Effector memory CD8-positive, alpha-beta T cell (primary cell): ENCODE measurements around the gene EPC1.

ENCODE experiments used
- ATAC-seq: fragments of 150-1000 bp; cut with Tn5 transposase; replicated peaks from 2 replicates; pipeline ENCODE4 v1.10.0; 2021; ENCODE audit warnings: mild to moderate bottlenecking, moderate library complexity
- DNase-seq, 3 experiments: peaks; one replicate each; pipeline ENCODE4 v3.0.0; 2021
- H3K27ac Mint-ChIP-seq, 2 donors: one replicate each; pipeline ENCODE4 v1.8.0; 2022; ENCODE audit warnings: mild to moderate bottlenecking in 2 of 2, mixed read lengths in 2 of 2, moderate library complexity in 2 of 2
- H3K27me3 Mint-ChIP-seq, 2 donors: one replicate each; pipeline ENCODE4 v1.8.0; 2022; ENCODE audit warnings: mixed read lengths in 2 of 2
- H3K36me3 Mint-ChIP-seq: one replicate; pipeline ENCODE4 v1.8.0; 2022; ENCODE audit warnings: mild to moderate bottlenecking, moderate library complexity, mixed read lengths; ENCODE audit not compliant: insufficient read depth
- H3K4me1 Mint-ChIP-seq, 2 donors: one replicate each; pipeline ENCODE4 v1.8.0; 2022; ENCODE audit warnings: low read depth in 2 of 2, mixed read lengths in 2 of 2
- H3K4me3 Mint-ChIP-seq, 2 donors: one replicate each; pipeline ENCODE4 v1.8.0; 2022; ENCODE audit warnings: mild to moderate bottlenecking in 2 of 2, mixed read lengths in 2 of 2, moderate library complexity in 2 of 2
- H3K9me3 Mint-ChIP-seq, 2 donors: one replicate each; pipeline ENCODE4 v1.8.0; 2022; ENCODE audit warnings: mixed read lengths in 2 of 2

Gene EPC1

DNA sequence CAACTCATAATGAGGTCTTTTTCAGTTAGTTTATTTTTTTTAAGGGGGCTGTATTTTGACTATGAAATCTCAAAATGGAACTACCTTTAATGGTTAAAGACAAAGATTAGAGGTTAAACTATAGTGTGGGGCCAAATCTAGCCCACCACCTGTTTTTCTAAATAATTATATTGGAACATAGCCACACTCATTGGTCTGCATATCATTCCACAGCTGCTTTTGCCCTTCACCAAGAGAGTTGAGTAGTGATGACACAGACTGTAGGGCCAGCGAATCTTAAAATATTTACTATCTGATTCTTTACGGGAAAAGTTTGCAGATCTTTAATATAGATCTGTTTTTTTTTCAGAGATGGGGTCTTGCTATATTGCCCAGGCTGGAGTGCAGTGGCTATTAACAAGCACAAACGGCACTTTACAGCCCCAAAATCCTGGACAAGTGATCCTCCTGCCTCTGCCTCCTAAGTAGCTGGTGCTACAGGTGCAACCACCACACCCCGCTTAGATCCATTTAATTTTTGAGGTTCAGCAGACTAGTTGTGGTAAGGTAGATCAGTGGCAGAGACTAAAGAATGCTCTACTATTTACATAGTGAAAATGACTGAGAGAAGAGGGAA, 25.8 kb downstream of the EPC1 start:
- peak overlapping the region in 1 of 2 donors; percentile 43 for H3K4me3 Mint-ChIP-seq
- DNase-seq (no peak), ATAC-seq (no peak)
- no peaks in the 10 kb centered on the region for H3K27me3 Mint-ChIP-seq
- peaks cover 18% of the 10 kb centered on the region for H3K36me3 Mint-ChIP-seq
- H3K4me1 Mint-ChIP-seq: peaks cover 47 to 79% of the 10 kb centered on the region in 2 donors
- H3K27ac Mint-ChIP-seq: peak overlapping the region; percentile 44 to 72
- H3K9me3 Mint-ChIP-seq: no peaks in the 10 kb centered on the region

DNA sequence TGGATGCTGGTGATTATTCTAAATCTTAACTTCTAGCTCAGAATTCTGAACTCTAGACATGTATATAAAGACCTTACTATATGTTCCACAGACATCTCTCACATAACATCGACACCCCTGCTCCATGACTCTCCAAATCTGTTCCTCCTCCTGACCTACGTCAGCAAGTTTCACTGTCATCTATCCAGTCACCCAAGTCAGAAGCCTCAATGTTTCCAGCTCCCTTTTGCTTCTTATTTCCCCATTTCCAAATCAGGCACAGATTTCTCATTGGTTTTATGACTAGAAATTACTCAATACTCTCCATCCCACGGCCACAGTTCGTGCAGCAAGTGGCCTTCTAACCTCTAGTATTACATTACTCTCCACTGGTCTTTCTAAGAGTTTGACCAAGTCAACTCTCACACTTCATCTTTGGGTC, 28.5 kb downstream of the EPC1 start:
- Mint-ChIP-seq H3K27me3 (no peaks in the 10 kb centered on the region), H3K36me3 (peaks cover 23% of the 10 kb centered on the region), H3K4me1 (peaks cover 51 to 80% of the 10 kb centered on the region in 2 donors), H3K4me3 (peak overlapping the region; percentile 46 to 56), H3K9me3 (no peaks in the 10 kb centered on the region), H3K27ac (peak overlapping the region; percentile 49 to 72)
- ATAC-seq (peak; percentile 36), DNase-seq (no peak)

DNA sequence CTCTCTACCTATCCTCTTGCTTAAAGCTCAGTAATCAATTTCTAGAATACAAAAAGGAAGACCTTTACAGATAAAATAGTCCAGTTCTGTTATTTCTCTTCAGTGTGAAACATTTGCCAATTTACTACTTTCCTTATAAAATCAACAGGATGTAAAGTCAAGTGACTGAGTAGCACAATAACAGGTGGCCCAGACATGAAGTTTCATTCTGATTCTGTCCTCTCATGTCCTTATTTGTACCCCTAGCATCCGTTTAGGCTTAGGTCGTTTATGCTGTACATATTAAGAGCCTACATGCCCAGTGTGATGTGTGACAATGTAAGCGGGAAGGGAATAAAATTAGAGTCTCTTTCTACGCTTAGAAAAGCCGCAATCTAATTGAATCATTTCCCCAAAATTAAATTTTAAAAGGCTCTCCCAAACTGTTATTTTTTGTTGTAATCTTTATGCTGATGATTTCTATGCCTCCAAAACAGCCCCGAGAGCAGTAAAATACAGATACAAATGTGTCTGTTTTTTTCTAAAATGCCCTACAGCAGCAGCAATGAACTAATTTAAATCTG, 29.1 kb downstream of the EPC1 start:
- Mint-ChIP-seq H3K9me3 (no peaks in the 10 kb centered on the region), H3K27ac (peak overlapping the region; percentile 49 to 72), H3K4me3 (peak overlapping the region; percentile 46 to 56), H3K27me3 (no peaks in the 10 kb centered on the region), H3K36me3 (peaks cover 25% of the 10 kb centered on the region), H3K4me1 (peaks cover 57 to 80% of the 10 kb centered on the region in 2 donors)
- DNase-seq (no peak), ATAC-seq (peak; percentile 88)

DNA sequence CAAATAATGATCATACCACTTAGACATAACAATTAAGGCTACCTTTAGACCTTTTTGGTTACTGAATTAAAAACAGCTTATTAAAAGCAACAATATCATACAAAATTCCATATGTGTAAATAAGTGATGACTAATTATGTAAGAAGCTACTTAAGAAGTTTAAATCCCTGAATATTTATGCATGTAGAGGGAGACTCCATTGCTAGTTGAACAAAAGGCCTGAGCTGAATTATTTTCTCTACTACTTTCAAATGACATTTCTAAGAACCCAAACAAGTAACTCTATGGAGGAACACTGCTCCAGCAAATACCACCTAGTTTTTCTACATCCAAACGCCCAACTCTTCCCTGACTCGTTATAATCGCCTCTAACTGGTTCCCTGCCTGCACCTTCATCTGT, 31.5 kb downstream of the EPC1 start:
- DNase-seq (no peak), ATAC-seq (no peak)
- H3K27me3 Mint-ChIP-seq: no peaks in the 10 kb centered on the region
- no peaks in the 10 kb centered on the region for H3K9me3 Mint-ChIP-seq
- peaks cover 30% of the 10 kb centered on the region for H3K36me3 Mint-ChIP-seq
- H3K4me1 Mint-ChIP-seq: peaks cover 49 to 75% of the 10 kb centered on the region in 2 donors
- peak overlapping the region; percentile 0 to 72 for H3K27ac Mint-ChIP-seq
- peak overlapping the region in 1 of 2 donors; percentile 15 for H3K4me3 Mint-ChIP-seq

DNA sequence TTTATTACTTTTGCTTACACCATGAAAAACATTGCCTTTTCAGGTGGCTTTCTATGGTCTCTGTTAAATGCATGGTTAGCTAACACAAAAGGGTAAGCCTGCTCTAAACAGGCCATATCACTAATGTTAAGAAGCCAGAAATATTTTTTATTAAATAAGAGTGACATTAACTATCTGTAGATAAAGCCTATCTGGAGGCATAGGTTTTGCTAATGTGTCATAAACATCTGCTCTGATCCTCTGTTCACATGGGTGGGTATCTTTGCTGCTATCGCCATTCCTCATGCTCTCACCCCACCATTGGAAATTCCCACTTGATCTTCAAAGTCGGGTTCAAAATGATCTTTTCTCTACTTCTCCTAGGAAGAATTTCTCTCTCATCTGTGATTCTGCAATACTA, 32.4 kb downstream of the EPC1 start:
- H3K27ac Mint-ChIP-seq: peak overlapping the region; percentile 65 to 70
- no peaks in the 10 kb centered on the region for H3K9me3 Mint-ChIP-seq
- DNase-seq (no peak), ATAC-seq (no peak)
- peak overlapping the region; percentile 29 to 31 for H3K4me3 Mint-ChIP-seq
- no peaks in the 10 kb centered on the region for H3K27me3 Mint-ChIP-seq
- H3K36me3 Mint-ChIP-seq: peaks cover 23% of the 10 kb centered on the region
- H3K4me1 Mint-ChIP-seq: peaks cover 46 to 71% of the 10 kb centered on the region in 2 donors

DNA sequence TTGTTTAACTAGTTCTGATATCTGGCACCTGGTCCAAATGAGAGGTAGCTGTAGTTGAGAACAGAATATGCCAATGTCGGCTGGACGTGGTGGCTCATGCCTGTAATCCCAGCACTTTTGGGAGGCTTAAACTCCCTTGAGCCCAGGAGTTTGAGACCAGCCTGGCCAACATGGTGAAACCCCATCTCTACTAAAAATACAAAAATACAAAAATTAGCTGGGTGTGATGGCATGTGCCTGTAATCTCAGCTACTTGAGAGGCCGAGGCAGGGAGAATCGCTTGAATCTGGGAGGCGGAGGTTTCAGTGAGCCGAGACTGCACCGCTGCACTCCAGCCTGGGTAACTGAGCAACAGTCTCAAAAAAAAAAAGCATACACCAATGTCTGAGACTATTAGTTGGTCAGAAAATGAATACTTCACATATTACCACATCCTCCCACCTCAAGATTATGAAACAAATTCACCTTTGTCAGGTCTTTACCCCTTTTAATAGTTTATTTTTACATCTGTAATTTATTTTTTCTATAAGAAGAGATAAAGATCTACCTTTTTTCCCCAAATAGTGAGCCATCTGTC, 38.8 kb downstream of the EPC1 start:
- Mint-ChIP-seq H3K36me3 (peaks cover 51% of the 10 kb centered on the region), H3K27me3 (no peaks in the 10 kb centered on the region), H3K27ac (peak overlapping the region; percentile 60 to 89), H3K9me3 (no peaks in the 10 kb centered on the region), H3K4me3 (peak overlapping the region; percentile 48 to 57), H3K4me1 (peaks cover 38 to 62% of the 10 kb centered on the region in 2 donors)
- DNase-seq (no peak), ATAC-seq (peak; percentile 87)

DNA sequence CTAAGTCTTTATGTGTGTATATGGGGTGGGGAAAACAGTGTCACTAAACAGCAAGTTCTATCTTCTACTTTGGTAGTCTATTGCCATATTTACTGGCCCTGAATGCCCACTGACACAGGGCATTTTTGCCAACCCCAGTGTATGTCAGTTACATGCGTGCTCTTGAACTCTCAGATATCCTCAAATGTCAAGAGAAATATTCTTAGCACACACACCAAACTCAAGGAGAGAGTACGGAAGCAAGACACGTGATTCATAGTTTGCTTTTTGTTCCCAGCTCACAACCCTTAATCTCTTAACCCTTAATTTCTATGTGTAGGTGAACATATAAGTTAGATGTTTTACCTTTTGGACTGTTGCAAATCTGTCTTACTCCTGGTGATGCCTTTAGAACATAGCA, 39.3 kb downstream of the EPC1 start:
- H3K9me3 Mint-ChIP-seq: no peaks in the 10 kb centered on the region
- peaks cover 54% of the 10 kb centered on the region for H3K36me3 Mint-ChIP-seq
- peaks cover 37 to 62% of the 10 kb centered on the region in 2 donors for H3K4me1 Mint-ChIP-seq

DNA sequence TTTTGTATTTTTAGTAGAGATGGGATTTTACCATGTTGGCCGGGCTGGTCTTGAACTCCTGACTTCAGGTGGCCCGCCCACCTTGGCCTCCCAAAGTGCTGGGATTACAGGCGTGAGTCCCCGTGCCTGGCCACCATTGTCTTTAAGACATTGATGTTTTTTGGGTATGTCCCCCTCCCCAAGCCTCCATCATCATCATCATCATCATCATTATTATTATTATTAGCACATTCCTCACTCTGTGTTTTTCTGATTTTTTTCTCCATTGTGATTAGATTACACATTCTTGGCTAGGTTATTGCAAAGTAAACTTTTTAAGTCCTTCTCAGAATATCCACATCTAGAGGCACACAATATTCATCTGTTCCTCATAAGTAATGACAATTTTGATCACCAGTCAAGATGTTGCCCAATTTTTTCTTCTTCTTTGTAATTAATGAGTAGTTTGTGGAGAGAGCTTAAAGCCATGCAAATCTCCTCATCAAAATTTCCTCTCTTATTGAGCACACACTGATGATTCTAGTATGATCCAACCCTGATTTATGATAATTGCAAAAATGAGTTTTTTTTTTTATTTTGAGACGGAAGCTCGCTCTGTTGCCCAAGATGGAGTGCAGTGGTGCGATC, 47.5 kb downstream of the EPC1 start:
- Mint-ChIP-seq H3K27ac (peak overlapping the region in 1 of 2 donors; percentile 24), H3K4me1 (peaks cover 37 to 64% of the 10 kb centered on the region in 2 donors), H3K4me3 (peak overlapping the region; percentile 46 to 59)

More for the DNA sequence above, 39.3 kb downstream of the EPC1 start:
- no peaks in the 10 kb centered on the region for H3K27me3 Mint-ChIP-seq
- peak overlapping the region; percentile 60 to 89 for H3K27ac Mint-ChIP-seq
- no peak for DNase-seq
- ATAC-seq: no peak
- H3K4me3 Mint-ChIP-seq: peak overlapping the region; percentile 48 to 57

DNA sequence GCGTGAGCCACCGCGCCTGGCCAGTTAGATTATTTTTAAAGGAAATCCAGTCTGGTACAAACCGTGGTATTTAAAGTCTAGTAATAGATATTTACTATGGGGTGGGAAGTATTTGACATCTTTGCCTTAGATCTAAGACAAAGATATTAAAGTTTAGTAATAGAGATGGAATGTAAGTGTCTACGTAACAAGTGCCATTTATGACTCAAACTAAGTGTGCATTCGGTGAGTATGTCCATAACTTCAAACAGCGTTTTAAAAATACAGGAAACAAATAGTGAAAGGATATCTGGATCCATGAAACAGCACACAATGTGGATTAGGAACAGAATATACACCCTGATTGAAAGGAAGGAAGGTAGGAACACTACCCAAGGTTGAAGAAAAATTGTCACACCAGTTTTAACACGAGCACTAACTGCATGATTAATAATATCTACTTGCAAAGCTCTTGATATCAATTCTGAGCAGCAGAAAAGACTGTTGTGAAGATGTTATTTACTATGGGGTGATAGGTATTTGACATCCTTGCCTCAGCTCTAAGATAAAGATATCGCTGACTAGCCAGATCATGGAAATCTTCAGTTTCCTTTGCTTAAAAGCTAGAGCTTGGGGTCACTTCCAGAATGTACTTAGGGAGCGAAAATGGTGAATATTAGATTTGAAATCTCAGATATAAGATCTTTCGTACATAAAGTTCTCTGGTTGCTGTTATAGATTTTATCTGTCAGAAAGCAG, 48.7 kb downstream of the EPC1 start:
- DNase-seq: no peak
- no peaks in the 10 kb centered on the region for H3K9me3 Mint-ChIP-seq
- peak overlapping the region in 1 of 2 donors; percentile 37 for H3K4me3 Mint-ChIP-seq
- peak overlapping the region; percentile 7 to 24 for H3K27ac Mint-ChIP-seq
- H3K36me3 Mint-ChIP-seq: peaks cover 42% of the 10 kb centered on the region
- no peak for ATAC-seq
- H3K4me1 Mint-ChIP-seq: peaks cover 33 to 62% of the 10 kb centered on the region in 2 donors
- H3K27me3 Mint-ChIP-seq: no peaks in the 10 kb centered on the region

More for the DNA sequence above, 47.5 kb downstream of the EPC1 start:
- Mint-ChIP-seq H3K9me3 (no peaks in the 10 kb centered on the region), H3K27me3 (no peaks in the 10 kb centered on the region), H3K36me3 (peaks cover 53% of the 10 kb centered on the region)
- DNase-seq: no peak
- ATAC-seq: no peak

DNA sequence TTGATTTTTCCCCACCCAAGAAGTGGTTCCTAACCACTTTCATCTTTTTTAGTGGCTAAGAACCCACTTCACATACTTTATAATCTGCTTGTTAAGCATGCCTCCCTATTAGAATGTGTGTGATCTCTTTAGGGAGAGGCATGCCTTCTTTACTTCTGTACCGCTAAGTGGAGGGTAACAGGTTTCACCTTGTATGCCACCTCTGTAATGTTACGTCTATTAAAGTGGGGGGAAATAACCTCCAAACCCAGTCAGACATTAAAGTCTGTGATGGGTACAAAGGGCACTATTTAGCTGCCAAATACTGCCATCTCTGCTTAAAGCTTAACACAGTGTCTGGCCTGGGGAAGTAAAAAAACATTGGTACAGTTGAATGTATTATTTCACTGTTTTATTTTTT, 51.9 kb downstream of the EPC1 start:
- ATAC-seq (peak; percentile 70), DNase-seq (no peak)
- Mint-ChIP-seq H3K9me3 (no peaks in the 10 kb centered on the region), H3K27ac (peak overlapping the region in 1 of 2 donors; percentile 20), H3K4me1 (peaks cover 19 to 45% of the 10 kb centered on the region in 2 donors), H3K36me3 (peaks cover 44% of the 10 kb centered on the region), H3K27me3 (no peaks in the 10 kb centered on the region), H3K4me3 (no peak overlapping the region)

DNA sequence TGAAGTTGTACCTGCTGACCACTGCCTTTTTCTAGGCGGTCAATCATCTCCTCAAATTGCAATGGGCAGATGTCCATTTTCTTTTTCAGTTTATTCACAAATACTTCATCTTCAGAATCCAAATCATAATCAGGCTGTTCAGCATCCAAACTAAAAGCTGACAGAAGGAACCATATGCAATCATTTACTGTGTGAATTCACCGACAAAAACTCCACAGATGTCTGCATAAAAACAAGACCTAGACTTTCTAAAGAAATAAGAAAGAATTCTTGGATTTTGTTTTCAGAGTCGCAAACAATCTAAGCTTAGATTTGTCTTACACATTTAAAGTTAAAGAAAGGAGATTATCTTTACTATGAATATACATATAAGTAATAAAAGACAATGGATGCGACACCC, 53.4 kb downstream of the EPC1 start:
- ATAC-seq (no peak), DNase-seq (no peak)
- no peaks in the 10 kb centered on the region for H3K9me3 Mint-ChIP-seq
- peaks cover 11 to 33% of the 10 kb centered on the region in 2 donors for H3K4me1 Mint-ChIP-seq
- H3K27me3 Mint-ChIP-seq: no peaks in the 10 kb centered on the region
- no peak overlapping the region for H3K4me3 Mint-ChIP-seq
- peaks cover 51% of the 10 kb centered on the region for H3K36me3 Mint-ChIP-seq
- H3K27ac Mint-ChIP-seq: no peak overlapping the region

DNA sequence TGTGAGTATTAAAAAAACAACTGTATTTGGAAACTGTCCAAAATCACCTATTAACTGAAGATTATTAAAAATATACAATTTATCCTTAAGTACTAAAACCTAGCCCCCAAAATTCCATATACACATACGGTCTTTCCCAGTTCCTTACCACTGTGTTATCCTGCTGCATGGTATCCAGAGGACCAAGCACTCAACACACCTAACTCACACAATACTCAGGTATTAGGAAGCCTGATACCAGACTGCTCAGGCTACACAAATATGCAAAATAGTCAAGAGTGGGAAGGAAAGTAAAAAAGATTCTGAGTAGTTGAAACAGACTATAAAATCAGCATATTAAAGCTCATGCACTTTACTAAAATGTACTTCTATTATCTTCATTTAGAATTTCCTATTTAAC, 67.2 kb downstream of the EPC1 start:
- Mint-ChIP-seq H3K36me3 (peaks cover 79% of the 10 kb centered on the region), H3K4me3 (no peak overlapping the region), H3K4me1 (peaks cover 5 to 23% of the 10 kb centered on the region in 2 donors), H3K9me3 (no peaks in the 10 kb centered on the region), H3K27ac (peak overlapping the region; percentile 28 to 59), H3K27me3 (no peaks in the 10 kb centered on the region)
- no peak for DNase-seq
- no peak for ATAC-seq

DNA sequence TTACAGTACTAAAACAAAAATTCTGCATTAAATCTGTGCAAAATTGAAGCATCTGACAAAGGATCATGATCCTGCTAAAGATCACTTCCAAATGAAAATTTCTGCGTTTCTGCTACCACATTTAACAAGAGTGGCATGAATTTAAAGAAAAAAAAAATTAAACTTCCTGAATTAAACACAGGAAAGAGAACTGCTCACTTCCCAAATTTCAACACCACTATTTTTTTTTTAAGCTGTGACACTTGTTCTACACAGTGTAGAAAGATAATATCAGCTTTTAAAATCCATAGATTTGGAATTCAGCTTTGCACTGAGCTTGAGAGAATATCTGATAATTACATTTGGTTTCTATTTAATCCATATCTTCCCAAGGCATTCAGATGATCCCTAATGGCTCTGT, 73.6 kb downstream of the EPC1 start:
- ATAC-seq: no peak
- Mint-ChIP-seq H3K9me3 (no peaks in the 10 kb centered on the region), H3K4me3 (no peak overlapping the region), H3K27me3 (no peaks in the 10 kb centered on the region), H3K27ac (peak overlapping the region in 1 of 2 donors; percentile 28), H3K4me1 (peaks cover 4% of the 10 kb centered on the region in 2 donors), H3K36me3 (peaks cover 89% of the 10 kb centered on the region)
- no peak for DNase-seq
